Muscle of leg (tissue), 11 donors: Measurements from ENCODE around the gene AQP9. TPM values are rescaled to one million over a fixed set of nuclear protein-coding genes. Genes with fewer than 3 reads are reported as not detected.
"Not testable (repeated sequence)": the region's sequence is repeated elsewhere in the genome, so short reads cannot be mapped to it uniquely, and the experiment has no call there.

ENCODE experiments used
- DNase-seq: peaks from one replicate; pipeline ENCODE4 v3.0.0; 2013
- H3K27ac ChIP-seq: one replicate; pipeline ENCODE4 v1.5.1; 2013; ENCODE audit warnings: mild to moderate bottlenecking, low read length, control low read depth
- H3K27me3 ChIP-seq: one replicate; pipeline ENCODE4 v1.6.1; 2013; ENCODE audit warnings: low read length; ENCODE audit not compliant: control insufficient read depth, insufficient read depth
- H3K36me3 ChIP-seq: one replicate; pipeline ENCODE4 v1.6.1; 2013; ENCODE audit warnings: low read length; ENCODE audit not compliant: control insufficient read depth, insufficient read depth
- H3K4me1 ChIP-seq: one replicate; pipeline ENCODE4 v1.6.1; 2013; ENCODE audit warnings: low read length; ENCODE audit not compliant: control insufficient read depth, insufficient read depth
- H3K4me3 ChIP-seq: one replicate; pipeline ENCODE4 v1.5.1; 2013; ENCODE audit warnings: low read length, control low read depth
- H3K9me3 ChIP-seq: replicated peaks from 2 replicates; pipeline ENCODE4 v1.6.1; 2013; ENCODE audit warnings: low read depth, low read length; ENCODE audit not compliant: control insufficient read depth
- WGBS: methylation state at CpG from one replicate; pipeline ENCODE4 v1.1.5; 2013; ENCODE audit warnings: missing lambda C conversion rate; ENCODE audit not compliant: insufficient coverage; 5-methylcytosine and 5-hydroxymethylcytosine counted together
- polyA plus RNA-seq, 8 donors: library from polyadenylated mRNA; unstranded; fragments of 120-200 nt; gene quantifications; one replicate each; pipeline versions ENCODE4 v1.2.1 to v1.2.3, GENCODE V29; 2013; ENCODE audit warnings: inconsistent platforms in 1 of 8, low replicate concordance in 1 of 8; ENCODE audit not compliant: insufficient read length in 8 of 8, insufficient read depth in 1 of 8
- total RNA-seq: library from RNA; stranded (reverse); fragments of 120-200 nt; gene quantifications from one replicate; pipeline ENCODE4 v1.2.4, GENCODE V29; 2013

The AQP9 gene
- total and polyA plus RNA-seq, 9 donors: 0.05 to 0.72 (median 0.12) TPM; not detected in 1

DNA sequence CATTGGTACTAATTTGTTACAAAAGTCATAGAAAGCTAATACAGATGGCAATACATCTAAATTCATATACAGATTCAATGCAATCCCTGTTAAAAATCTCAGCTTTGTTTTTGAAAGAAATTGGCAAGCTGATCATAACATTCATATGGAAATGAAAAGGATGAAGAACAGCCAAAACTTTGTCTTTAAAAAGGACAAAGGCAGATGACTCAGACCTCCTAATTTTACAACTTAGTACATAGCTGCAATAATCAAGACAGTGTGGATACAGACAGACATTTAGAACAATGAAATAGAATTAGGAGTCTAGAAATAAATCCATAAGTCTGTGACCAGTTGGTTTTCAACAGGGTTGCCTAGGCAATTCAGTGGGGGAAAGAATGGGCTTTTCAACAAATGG, 63.3 kb downstream of the AQP9 start:
- Histone ChIP-seq H3K27me3 (no peaks in the 10 kb centered on the region), H3K36me3 (no peaks in the 10 kb centered on the region), H3K9me3 (no peaks in the 10 kb centered on the region), H3K4me3 (no peak overlapping the region), H3K4me1 (no peaks in the 10 kb centered on the region), H3K27ac (no peak overlapping the region)
- peak; percentile 62 for DNase-seq

DNA sequence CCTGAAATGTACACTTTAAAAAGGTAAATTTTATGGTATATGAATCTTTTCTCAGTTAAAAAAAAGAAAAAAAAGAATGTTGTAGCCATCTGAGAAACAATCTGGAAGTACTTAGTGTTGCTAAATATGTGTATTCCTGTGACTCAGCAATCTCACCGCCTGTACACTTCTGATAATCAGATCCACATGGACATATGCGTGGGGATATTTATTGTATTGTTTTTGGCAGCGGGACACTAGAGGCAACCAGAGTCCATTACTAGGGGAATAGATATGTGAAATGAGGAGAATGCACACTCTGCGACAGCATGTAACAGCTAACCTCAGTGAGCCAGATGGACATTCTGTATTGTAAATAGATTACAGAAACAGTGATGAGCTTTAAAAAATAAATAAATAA, 65.4 kb downstream of the AQP9 start:
- Histone ChIP-seq H3K4me3 (no peak overlapping the region), H3K9me3 (no peaks in the 10 kb centered on the region), H3K36me3 (no peaks in the 10 kb centered on the region), H3K27me3 (no peaks in the 10 kb centered on the region), H3K4me1 (no peaks in the 10 kb centered on the region), H3K27ac (no peak overlapping the region)
- peak; percentile 97 for DNase-seq
- no CpG with 5 or more reads among the region's 4 CpGs for WGBS

DNA sequence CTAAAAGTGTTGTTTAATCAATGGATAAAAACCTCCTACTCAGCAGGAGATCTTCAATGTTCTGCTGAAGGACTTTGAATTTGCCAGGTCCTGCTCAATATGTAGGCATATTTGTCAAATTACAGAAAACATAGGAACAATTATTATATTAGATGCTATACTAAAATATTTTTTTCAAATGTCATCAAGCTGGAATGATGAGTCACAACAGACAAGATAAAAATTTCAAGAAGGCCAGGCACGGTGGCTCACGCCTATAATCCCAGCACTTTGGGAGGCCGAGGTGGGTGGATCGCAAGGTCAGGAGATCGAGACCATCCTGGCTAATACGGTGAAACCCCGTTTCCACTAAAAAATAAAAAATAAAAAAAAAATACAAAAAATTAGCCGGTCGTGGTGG, 68.0 kb downstream of the AQP9 start:
- no peak for DNase-seq
- 80% methylated on average over 2 of the region's 9 CpGs for WGBS
- no peaks in the 10 kb centered on the region for H3K9me3 ChIP-seq
- no peaks in the 10 kb centered on the region for H3K36me3 ChIP-seq
- no peak overlapping the region for H3K4me3 ChIP-seq
- H3K27ac ChIP-seq: no peak overlapping the region
- no peaks in the 10 kb centered on the region for H3K27me3 ChIP-seq
- no peaks in the 10 kb centered on the region for H3K4me1 ChIP-seq

DNA sequence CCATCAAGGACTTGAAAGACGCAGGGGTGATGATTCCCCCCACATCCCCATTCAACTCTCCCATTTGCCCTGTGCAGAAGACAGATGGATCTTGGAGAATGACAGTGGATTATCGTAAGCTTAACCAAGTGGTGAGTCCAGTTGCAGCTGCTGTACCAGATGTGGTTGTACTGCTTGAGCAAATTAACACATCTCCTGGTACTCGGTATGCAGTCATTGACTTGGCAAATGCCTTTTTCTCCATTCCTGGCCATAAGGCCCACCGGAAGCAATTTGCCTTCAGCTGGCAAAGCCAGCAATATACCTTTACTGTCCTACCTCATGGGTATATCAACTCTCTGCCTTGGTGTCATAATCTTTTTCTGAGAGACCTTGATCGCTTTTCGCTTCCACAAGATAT, 70.0 kb downstream of the AQP9 start:
- not testable (repeated sequence) for H3K4me1 ChIP-seq, DNase-seq, H3K27me3 ChIP-seq, H3K4me3 ChIP-seq, H3K9me3 ChIP-seq, H3K36me3 ChIP-seq, H3K27ac ChIP-seq
- 76% methylated on average over 3 of the region's 6 CpGs for WGBS

DNA sequence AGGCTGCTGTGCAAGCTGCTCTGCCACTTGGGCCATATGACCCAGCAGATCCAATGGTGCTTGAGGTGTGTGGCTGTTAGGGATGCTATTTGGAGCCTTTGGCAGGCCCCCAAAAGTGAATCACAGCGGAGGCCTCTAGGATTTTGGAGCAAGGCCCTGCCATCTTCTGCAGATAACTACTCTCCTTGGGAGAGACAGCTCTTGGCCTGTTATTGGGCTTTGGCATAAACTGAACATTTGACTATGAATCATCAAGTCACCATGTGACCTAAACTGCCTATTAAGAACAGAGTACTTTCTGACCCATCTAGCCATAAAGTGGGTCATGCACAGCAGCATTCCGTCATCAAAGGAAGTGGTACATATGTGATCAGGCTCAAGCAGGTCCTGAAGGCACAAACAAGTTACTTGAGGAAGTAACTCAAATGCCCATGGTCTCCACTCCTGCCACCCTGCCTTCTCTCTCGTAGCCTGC, 70.9 kb downstream of the AQP9 start:
- H3K36me3 ChIP-seq, H3K27ac ChIP-seq, H3K9me3 ChIP-seq, H3K27me3 ChIP-seq, H3K4me1 ChIP-seq, DNase-seq, H3K4me3 ChIP-seq: not testable (repeated sequence)
- 100% methylated on average over 1 of the region's 3 CpGs for WGBS

DNA sequence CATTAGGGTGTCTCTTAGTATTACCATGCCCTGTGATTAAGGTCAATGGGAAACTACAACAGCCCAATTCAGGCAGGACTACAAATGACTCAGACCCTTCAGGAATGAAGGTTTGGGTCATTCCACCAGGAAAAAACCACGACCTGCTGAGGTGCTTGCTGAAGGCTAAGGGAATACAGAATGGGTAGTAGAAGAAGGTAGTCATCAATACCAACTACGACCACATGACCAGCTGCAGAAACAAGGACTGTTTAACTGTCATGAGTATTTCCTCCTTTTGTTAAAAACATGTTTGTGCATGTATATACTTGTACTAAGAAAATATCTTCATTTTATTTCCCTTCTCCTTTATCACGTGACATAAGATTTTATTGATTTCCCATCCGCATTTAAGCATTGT, 71.8 kb downstream of the AQP9 start:
- no CpG with 5 or more reads among the region's 4 CpGs for WGBS
- H3K27ac ChIP-seq, DNase-seq: not testable (repeated sequence)

DNA sequence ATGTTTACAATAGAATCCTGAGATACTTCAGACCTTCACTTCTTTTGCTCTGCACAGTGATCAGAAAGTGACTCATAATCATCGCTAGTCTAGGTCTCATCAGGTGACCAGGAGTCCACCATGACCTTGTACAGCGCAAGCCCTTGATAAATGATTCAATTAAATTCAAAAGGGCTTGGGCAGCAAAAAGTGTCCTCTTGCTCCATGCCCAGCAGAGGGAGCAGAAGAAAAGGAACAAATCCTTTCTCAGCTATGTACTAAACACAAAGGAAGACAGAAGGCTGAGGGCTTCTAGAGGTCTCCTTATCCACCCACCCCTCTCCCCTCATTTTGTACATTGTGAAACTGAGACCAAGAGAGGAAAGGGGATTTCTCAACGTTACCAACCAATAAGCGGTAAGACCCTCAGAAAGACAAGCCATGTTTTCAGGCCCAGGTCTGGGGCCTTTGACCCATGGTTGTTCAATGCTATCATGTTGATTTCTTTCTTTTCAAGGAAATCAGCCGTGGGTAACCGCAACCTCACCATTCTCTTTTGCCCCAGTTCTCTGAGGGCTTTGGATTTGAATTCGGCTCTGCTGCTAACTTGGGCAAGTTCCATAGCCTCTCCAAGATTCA, 74.8 kb downstream of the AQP9 start:
- Histone ChIP-seq H3K27ac (no peak overlapping the region), H3K4me1 (no peaks in the 10 kb centered on the region), H3K9me3 (no peaks in the 10 kb centered on the region), H3K27me3 (no peaks in the 10 kb centered on the region), H3K36me3 (no peaks in the 10 kb centered on the region), H3K4me3 (no peak overlapping the region)
- WGBS: 82% methylated on average over 5 of the region's 7 CpGs
- peak; percentile 21 for DNase-seq

More for the DNA sequence above, 71.8 kb downstream of the AQP9 start:
- H3K4me3 ChIP-seq, H3K9me3 ChIP-seq, H3K4me1 ChIP-seq, H3K27me3 ChIP-seq, H3K36me3 ChIP-seq: not testable (repeated sequence)

DNA sequence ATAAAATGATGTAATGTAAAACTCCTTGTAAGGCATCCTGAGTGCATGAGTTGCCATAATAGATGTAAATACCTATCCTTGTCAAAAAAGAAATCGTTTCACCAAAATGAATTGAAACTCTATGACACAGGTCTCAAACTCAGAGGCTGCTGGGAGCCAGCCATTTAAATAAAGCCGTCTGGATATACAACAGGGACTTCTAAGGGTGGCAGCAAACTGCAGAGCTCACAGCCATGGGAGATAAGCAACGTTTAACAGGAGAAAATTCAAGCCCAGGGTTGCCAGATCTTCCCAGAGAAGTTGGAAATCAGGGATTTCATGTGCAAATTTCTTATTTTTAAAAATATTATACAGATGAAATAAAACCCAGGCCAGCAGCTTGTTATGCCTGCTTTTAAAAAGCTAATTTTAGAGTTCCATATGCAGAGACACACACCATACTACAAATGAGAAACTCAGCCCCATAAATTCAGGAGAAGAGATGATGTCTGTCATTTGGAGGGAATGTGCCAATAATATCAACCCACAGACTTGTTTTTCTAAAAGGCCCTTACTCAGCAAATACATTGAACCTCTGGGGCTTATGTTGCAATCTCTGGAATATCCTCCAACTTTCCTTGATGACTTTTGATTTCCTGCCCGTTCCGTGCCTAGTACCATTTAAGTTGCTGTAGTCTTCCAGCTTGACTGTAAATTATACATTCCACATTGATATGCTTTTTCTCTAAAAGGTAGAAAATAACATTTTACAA, 75.6 kb downstream of the AQP9 start:
- Histone ChIP-seq H3K4me3 (no peak overlapping the region), H3K36me3 (no peaks in the 10 kb centered on the region), H3K4me1 (no peaks in the 10 kb centered on the region), H3K27me3 (no peaks in the 10 kb centered on the region), H3K27ac (no peak overlapping the region), H3K9me3 (no peaks in the 10 kb centered on the region)
- peak; percentile 48 for DNase-seq
- WGBS: 54% methylated on average over 2 of the region's 5 CpGs

DNA sequence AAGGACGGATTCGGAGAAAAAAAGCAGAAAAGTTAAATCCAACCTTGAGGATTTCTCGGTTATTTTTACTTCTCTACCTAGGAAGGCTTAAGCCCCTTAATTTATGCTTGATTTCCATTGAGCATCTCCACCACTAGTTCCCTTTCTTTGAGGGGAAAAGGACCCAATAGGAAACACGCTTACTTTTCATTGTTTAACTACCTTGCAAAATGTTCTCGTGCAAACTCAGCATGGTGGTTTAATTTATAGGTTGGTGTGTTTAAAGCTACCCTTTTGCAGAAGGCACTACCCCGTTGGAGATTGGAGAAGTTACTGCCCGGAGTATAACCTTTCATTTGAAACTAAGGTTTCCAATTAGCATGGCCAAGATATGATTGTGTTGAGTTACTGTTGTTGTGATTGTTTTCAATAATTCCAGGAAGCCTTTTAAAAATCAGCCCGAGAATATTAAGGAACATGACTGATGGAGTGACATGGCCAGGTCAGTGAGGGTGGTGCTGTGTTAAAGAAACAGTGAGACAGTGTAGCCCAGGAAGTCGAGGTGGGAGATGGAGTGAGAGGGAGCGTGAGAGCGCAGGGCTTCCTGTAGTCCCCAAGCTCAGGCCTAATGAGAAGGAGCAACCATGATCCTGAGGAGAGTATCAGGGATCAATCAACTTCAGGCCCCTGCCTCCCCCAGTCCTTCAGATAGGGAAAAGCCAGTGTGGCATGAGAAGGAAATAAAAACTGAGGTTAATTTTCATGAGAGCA, 76.6 kb downstream of the AQP9 start:
- H3K27ac ChIP-seq: no peak overlapping the region
- no peaks in the 10 kb centered on the region for H3K27me3 ChIP-seq
- DNase-seq: no peak
- no peak overlapping the region for H3K4me3 ChIP-seq
- 67% methylated on average over 4 of the region's 11 CpGs for WGBS
- H3K9me3 ChIP-seq: no peaks in the 10 kb centered on the region
- H3K36me3 ChIP-seq: no peaks in the 10 kb centered on the region
- H3K4me1 ChIP-seq: no peaks in the 10 kb centered on the region

DNA sequence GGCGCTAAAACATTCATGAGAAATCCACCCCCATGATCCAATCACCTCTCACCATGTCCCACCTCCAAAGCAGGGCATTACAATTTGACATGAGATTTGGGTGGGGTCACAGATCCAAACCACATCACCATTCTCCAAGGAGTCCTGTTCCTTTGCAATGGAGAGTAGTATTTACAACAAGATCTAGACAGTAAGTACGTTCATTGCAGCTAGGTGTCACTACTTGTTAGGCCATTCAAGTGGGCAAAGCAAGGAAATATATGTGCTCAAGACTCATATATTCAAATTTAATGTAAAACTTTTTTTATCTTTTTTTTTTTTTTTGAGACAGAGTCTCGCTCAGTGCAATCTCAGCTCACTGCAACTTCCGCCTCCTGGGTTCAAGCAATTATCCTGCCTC, 79.3 kb downstream of the AQP9 start:
- Histone ChIP-seq H3K4me3 (no peak overlapping the region), H3K27me3 (peaks cover 3% of the 10 kb centered on the region), H3K4me1 (no peaks in the 10 kb centered on the region), H3K27ac (no peak overlapping the region), H3K36me3 (no peaks in the 10 kb centered on the region), H3K9me3 (peaks cover 2% of the 10 kb centered on the region)
- no peak for DNase-seq
- 91% methylated on average over 2 of the region's 4 CpGs for WGBS
